A673 (cell line): ENCODE measurements around the gene SPDYE4.

Source experiments
- CTCF ChIP-seq: fragments of 300-800, 200-600 bp; sonication (generic); conservative IDR thresholded peaks from 2 replicates; pipeline ENCODE4 v1.5.1; 2017; ENCODE audit warnings: low read depth, mild to moderate bottlenecking, antibody characterized with exemption, low read length, moderate library complexity, mixed read lengths
- EZH2 ChIP-seq: fragments of 200-600 bp; sonication (generic); IDR thresholded peaks from 2 replicates; pipeline ENCODE4 v1.6.1; 2017; ENCODE audit warnings: borderline replicate concordance, low read depth, mild to moderate bottlenecking, mixed read lengths, antibody characterized with exemption, low read length; ENCODE audit not compliant: poor library complexity, severe bottlenecking

GRCh38 chr17:8736796-8737195 is 21.6 kb downstream of the SPDYE4 start:
- TF ChIP-seq CTCF (no peak), EZH2 (no peak)
